Measurements from ENCODE around the gene BMP2K.
A peak's percentile ranks its signal among the peaks of the same experiment; 100 is the strongest.

The BMP2K gene

GRCh38 chr4:78939667-78940008, 163.5 kb downstream of the BMP2K start:
- no peaks in the 10 kb centered on the region for H3K9me3 ChIP-seq (ENCODE audit: severe bottlenecking)
- H3K27me3 ChIP-seq (ENCODE audit: insufficient read depth, low read depth, severe bottlenecking), result no peaks in the 10 kb centered on the region
- H3K27ac ChIP-seq, result peak overlapping the region; percentile 62
- peak overlapping the region; percentile 44 for H3K4me3 ChIP-seq (ENCODE audit: low read depth, low read length)
- peaks cover 17% of the 10 kb centered on the region for H3K36me3 ChIP-seq
- TF ChIP-seq CTCF (IDR thresholded peaks at IDR 0.05; ENCODE audit: low read depth, low read length), result no peak
- DNase-seq, result no peak

GRCh38 chr4:78940752-78941151, 164.6 kb downstream of the BMP2K start:
- Histone ChIP-seq H3K27me3 (ENCODE audit: insufficient read depth, low read depth, severe bottlenecking) (no peaks in the 10 kb centered on the region), H3K27ac (no peak overlapping the region), H3K9me3 (ENCODE audit: severe bottlenecking) (peaks cover 3% of the 10 kb centered on the region), H3K4me3 (ENCODE audit: low read depth, low read length) (no peak overlapping the region), H3K36me3 (peaks cover 8% of the 10 kb centered on the region)
- no peak for TF ChIP-seq CTCF (IDR thresholded peaks at IDR 0.05; ENCODE audit: low read depth, low read length)
- DNase-seq, result no peak

- peaks cover 3% of the 10 kb centered on the region for H3K9me3 ChIP-seq (ENCODE audit: severe bottlenecking)
- H3K4me3 ChIP-seq (ENCODE audit: low read depth, low read length), result no peak overlapping the region
- no peaks in the 10 kb centered on the region for H3K36me3 ChIP-seq
- no peak for DNase-seq
- no peaks in the 10 kb centered on the region for H3K27me3 ChIP-seq (ENCODE audit: insufficient read depth, low read depth, severe bottlenecking)
- H3K27ac ChIP-seq, result no peak overlapping the region
- TF ChIP-seq CTCF (IDR thresholded peaks at IDR 0.05; ENCODE audit: low read depth, low read length), result no peak
Measured at GRCh38 chr4:78944381-78944780, 168.2 kb downstream of the BMP2K start.

GRCh38 chr4:78945651-78946179, 169.6 kb downstream of the BMP2K start:
- Histone ChIP-seq H3K27me3 (ENCODE audit: insufficient read depth, low read depth, severe bottlenecking) (no peaks in the 10 kb centered on the region), H3K4me3 (ENCODE audit: low read depth, low read length) (no peak overlapping the region), H3K27ac (no peak overlapping the region), H3K9me3 (ENCODE audit: severe bottlenecking) (peaks cover 3% of the 10 kb centered on the region), H3K36me3 (no peaks in the 10 kb centered on the region)
- no peak for TF ChIP-seq CTCF (IDR thresholded peaks at IDR 0.05; ENCODE audit: low read depth, low read length)
- DNase-seq, result no peak

GRCh38 chr4:78949735-78950134, 173.6 kb downstream of the BMP2K start:
- Histone ChIP-seq H3K27ac (no peak overlapping the region; the same call in 1 of the 2 replicates), H3K9me3 (ENCODE audit: severe bottlenecking) (peaks cover 3% of the 10 kb centered on the region), H3K36me3 (no peaks in the 10 kb centered on the region), H3K27me3 (ENCODE audit: insufficient read depth, low read depth, severe bottlenecking) (no peaks in the 10 kb centered on the region), H3K4me3 (ENCODE audit: low read depth, low read length) (no peak overlapping the region)
- no peak for DNase-seq
- TF ChIP-seq CTCF (IDR thresholded peaks at IDR 0.05; ENCODE audit: low read depth, low read length), result no peak

GRCh38 chr4:78951862-78952472, 175.8 kb downstream of the BMP2K start:
- Histone ChIP-seq H3K27me3 (ENCODE audit: insufficient read depth, low read depth, severe bottlenecking) (no peaks in the 10 kb centered on the region), H3K4me3 (ENCODE audit: low read depth, low read length) (no peak overlapping the region), H3K36me3 (no peaks in the 10 kb centered on the region), H3K9me3 (ENCODE audit: severe bottlenecking) (no peaks in the 10 kb centered on the region), H3K27ac (no peak overlapping the region)
- peak; percentile 19 for DNase-seq
- TF ChIP-seq CTCF (IDR thresholded peaks at IDR 0.05; ENCODE audit: low read depth, low read length), result peak; percentile 42; the same call in 1 of the 2 replicates
